ENCODE measurements around the gene STAC.

DNA sequence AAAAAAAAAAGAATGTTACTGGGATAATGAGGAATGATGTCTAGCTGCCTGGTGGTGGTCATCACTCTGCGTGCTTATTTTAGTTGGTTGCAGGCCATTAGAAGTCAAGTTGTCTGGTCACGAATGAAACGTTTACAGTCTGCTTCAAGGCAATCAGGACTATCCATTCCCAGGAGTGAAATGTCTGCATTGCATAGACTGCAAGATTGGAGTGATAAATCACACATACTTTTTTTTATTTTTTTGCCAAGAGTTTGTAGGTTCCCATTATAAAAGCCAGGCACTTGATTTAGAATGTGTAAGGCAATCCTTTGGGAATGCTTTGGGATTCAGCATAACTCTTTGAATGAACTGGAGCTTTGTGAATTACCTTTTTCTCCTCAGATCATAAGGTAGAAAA, 132.3 kb downstream of the STAC start:
- no peak for TF ChIP-seq EZH2phosphoT487 (IDR thresholded peaks at IDR 0.05; ENCODE audit: borderline replicate concordance, low read length)
- TF ChIP-seq, protein P1, sequence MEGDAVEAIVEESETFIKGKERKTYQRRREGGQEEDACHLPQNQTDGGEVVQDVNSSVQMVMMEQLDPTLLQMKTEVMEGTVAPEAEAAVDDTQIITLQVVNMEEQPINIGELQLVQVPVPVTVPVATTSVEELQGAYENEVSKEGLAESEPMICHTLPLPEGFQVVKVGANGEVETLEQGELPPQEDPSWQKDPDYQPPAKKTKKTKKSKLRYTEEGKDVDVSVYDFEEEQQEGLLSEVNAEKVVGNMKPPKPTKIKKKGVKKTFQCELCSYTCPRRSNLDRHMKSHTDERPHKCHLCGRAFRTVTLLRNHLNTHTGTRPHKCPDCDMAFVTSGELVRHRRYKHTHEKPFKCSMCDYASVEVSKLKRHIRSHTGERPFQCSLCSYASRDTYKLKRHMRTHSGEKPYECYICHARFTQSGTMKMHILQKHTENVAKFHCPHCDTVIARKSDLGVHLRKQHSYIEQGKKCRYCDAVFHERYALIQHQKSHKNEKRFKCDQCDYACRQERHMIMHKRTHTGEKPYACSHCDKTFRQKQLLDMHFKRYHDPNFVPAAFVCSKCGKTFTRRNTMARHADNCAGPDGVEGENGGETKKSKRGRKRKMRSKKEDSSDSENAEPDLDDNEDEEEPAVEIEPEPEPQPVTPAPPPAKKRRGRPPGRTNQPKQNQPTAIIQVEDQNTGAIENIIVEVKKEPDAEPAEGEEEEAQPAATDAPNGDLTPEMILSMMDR (IDR thresholded peaks at IDR 0.05; ENCODE audit: low read depth, low read length, poor library complexity, severe bottlenecking) = no peak

Data from DOHH2 (cell line).